ENCODE measurements around the gene EGFR.

Gene EGFR

DNA sequence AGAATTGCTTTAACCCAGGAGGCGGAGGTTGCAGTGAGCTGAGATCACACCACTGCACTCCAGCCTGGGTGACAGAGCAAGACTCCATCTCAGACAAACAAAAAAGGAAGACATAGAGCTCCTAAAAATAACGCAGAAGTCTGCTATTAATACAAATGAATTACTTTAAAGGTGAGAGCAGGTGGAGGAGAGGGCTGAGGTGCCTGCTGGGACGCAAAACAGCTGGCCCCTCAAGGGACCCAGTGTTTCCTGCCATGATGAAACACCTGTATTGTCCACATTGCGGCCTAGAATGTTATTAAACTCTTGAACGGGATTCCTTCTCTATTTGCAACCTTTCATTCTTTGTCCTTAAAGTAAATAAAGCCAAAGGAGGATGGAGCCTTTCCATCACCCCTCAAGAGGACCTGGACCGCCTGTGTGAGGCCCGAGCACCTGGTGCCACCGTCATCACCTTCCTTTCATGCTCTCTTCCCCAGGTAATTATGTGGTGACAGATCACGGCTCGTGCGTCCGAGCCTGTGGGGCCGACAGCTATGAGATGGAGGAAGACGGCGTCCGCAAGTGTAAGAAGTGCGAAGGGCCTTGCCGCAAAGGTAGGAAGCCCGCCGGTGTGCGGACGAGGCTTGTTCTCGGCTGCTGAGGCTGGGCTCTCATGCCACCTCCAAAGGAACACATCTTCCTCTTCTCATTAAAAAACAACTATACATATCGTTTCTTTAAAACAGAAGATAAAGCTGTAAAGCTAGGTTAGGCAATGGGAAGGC is 136.7 kb downstream of the EGFR start:
- Histone ChIP-seq H3K79me2 (ENCODE audit: insufficient read depth, low read length) (no peaks in the 10 kb centered on the region), H3K27ac (ENCODE audit: low read depth, low read length) (no peak overlapping the region), H4K20me1 (ENCODE audit: low read depth, low read length) (no peaks in the 10 kb centered on the region), H3K9me3 (ENCODE audit: insufficient read depth, low read length) (no peaks in the 10 kb centered on the region), H3F3A (ENCODE audit: insufficient read depth) (no peaks in the 10 kb centered on the region), H3K27me3 (ENCODE audit: low read length) (no peaks in the 10 kb centered on the region), H2AFZ (ENCODE audit: low read depth, low read length, severe bottlenecking) (no peak overlapping the region), H3K4me2 (ENCODE audit: low read depth, low read length, poor library complexity, severe bottlenecking) (no peak overlapping the region), H3K4me3 (ENCODE audit: insufficient read depth, low read length, poor library complexity, severe bottlenecking) (no peak overlapping the region), H3K9me2 (replicated peaks; ENCODE audit: insufficient read depth, low read length) (no peaks in the 10 kb centered on the region), H3K36me3 (ENCODE audit: low read length) (no peaks in the 10 kb centered on the region), H3K9ac (ENCODE audit: low read length) (no peak overlapping the region)
- TF ChIP-seq EZH2phosphoT487 (conservative IDR thresholded peaks at IDR 0.05; ENCODE audit: low read length) = no peak
- no peak for TF ChIP-seq CTCF (IDR thresholded peaks at IDR 0.05; ENCODE audit: insufficient read depth, low read length, poor library complexity, severe bottlenecking)

DNA sequence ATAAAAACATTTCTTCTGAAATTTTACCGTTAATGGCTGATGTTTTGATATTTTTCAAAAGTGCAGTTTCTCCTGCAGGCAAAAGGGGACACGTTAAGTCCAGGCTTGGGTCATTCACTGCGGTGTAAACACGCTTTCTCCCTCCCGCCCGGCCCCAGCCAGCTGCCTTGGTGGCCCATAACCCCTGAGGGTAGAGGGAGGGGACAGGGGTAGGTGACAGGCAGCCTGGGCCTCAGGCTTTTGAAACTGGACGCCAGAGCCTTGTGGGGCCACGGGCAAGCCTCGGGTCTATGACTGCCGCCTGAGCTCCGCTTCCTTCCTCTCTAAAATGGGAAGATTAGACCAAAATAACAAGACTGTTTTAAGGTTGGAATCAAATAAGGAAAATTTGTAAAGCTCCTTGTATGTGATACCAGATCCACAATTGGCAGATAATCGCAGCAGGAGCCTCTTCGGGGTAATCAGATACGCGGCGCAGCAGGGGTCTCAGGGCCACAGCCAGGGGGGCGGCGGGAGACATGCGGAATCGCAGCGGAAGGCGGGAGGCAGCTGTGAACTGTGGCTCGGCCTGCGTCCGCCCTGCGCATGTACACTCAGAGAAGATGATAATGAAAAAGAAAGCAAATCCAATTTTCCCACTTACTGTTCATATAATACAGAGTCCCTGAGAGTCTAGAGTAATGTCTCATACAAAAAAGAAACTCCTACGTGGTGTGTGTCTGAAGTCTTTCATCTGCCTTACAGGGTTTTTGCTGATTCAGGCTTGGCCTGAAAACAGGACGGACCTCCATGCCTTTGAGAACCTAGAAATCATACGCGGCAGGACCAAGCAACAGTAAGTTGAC is 138.3 kb downstream of the EGFR start:
- H3K4me2 ChIP-seq (ENCODE audit: low read depth, low read length, poor library complexity, severe bottlenecking) = no peak overlapping the region
- H3K27me3 ChIP-seq (ENCODE audit: low read length) = no peaks in the 10 kb centered on the region
- no peaks in the 10 kb centered on the region for H3K9me2 ChIP-seq (replicated peaks; ENCODE audit: insufficient read depth, low read length)
- H3K9me3 ChIP-seq (ENCODE audit: insufficient read depth, low read length) = no peaks in the 10 kb centered on the region
- no peaks in the 10 kb centered on the region for H3K36me3 ChIP-seq (ENCODE audit: low read length)
- H4K20me1 ChIP-seq (ENCODE audit: low read depth, low read length) = no peaks in the 10 kb centered on the region
- H3F3A ChIP-seq (ENCODE audit: insufficient read depth) = no peaks in the 10 kb centered on the region
- H2AFZ ChIP-seq (ENCODE audit: low read depth, low read length, severe bottlenecking) = no peak overlapping the region
- H3K27ac ChIP-seq (ENCODE audit: low read depth, low read length) = no peak overlapping the region
- no peak overlapping the region for H3K9ac ChIP-seq (ENCODE audit: low read length)
- no peaks in the 10 kb centered on the region for H3K79me2 ChIP-seq (ENCODE audit: insufficient read depth, low read length)
- TF ChIP-seq EZH2phosphoT487 (conservative IDR thresholded peaks at IDR 0.05; ENCODE audit: low read length) (no peak), CTCF (IDR thresholded peaks at IDR 0.05; ENCODE audit: insufficient read depth, low read length, poor library complexity, severe bottlenecking) (no peak)
- no peak overlapping the region for H3K4me3 ChIP-seq (ENCODE audit: insufficient read depth, low read length, poor library complexity, severe bottlenecking)

GRCh38 chr7:55157764-55158105 is 138.9 kb downstream of the EGFR start:
- no peaks in the 10 kb centered on the region for H3K36me3 ChIP-seq (ENCODE audit: low read length)
- H3K79me2 ChIP-seq (ENCODE audit: insufficient read depth, low read length) = no peaks in the 10 kb centered on the region
- no peak overlapping the region for H3K4me2 ChIP-seq (ENCODE audit: low read depth, low read length, poor library complexity, severe bottlenecking)
- H3F3A ChIP-seq (ENCODE audit: insufficient read depth) = no peaks in the 10 kb centered on the region
- no peaks in the 10 kb centered on the region for H4K20me1 ChIP-seq (ENCODE audit: low read depth, low read length)
- no peak overlapping the region for H3K27ac ChIP-seq (ENCODE audit: low read depth, low read length)
- H3K9me3 ChIP-seq (ENCODE audit: insufficient read depth, low read length) = no peaks in the 10 kb centered on the region
- no peak overlapping the region for H2AFZ ChIP-seq (ENCODE audit: low read depth, low read length, severe bottlenecking)
- H3K9me2 ChIP-seq (replicated peaks; ENCODE audit: insufficient read depth, low read length) = no peaks in the 10 kb centered on the region
- H3K27me3 ChIP-seq (ENCODE audit: low read length) = no peaks in the 10 kb centered on the region
- H3K4me3 ChIP-seq (ENCODE audit: insufficient read depth, low read length, poor library complexity, severe bottlenecking) = no peak overlapping the region
- no peak for TF ChIP-seq CTCF (IDR thresholded peaks at IDR 0.05; ENCODE audit: insufficient read depth, low read length, poor library complexity, severe bottlenecking)
- TF ChIP-seq EZH2phosphoT487 (conservative IDR thresholded peaks at IDR 0.05; ENCODE audit: low read length) = no peak
- no peak overlapping the region for H3K9ac ChIP-seq (ENCODE audit: low read length)
